GM18499 (cell line): ENCODE measurements around the gene TECPR2.

Experiments used
- ATAC-seq: cut with Tn5 transposase; IDR thresholded peaks from one replicate; pipeline ENCODE4 v1.9.1; 2021; ENCODE audit warnings: moderate number of reproducible peaks; ENCODE audit not compliant: insufficient read depth, unreplicated experiment

Gene TECPR2

DNA sequence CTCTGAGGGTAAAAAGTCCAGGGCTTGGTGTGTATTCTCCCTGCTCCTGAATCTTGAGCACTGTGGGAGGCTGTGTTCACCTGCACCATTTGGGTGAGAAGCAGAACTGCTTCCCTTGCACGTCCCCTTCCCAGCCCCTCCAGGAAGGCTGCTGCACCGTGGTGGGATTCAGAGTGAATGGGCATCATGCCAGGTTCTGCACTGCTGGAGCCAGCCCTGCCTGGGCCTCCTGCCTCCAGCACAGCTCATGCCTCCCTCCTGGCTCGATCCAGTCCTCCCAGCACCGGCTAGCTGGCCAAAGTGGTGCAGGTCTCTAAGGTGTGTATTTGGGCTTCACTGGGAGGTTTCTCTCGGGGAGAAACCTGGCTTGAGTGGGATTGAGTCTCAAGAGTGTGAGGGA lies 92.0 kb downstream of the TECPR2 start:
- no peak for ATAC-seq

GRCh38 chr14:102457509-102457908 lies 94.8 kb downstream of the TECPR2 start:
- no peak for ATAC-seq

GRCh38 chr14:102461490-102462338 lies 99.0 kb downstream of the TECPR2 start:
- ATAC-seq = no peak

GRCh38 chr14:102462391-102462790 lies 99.7 kb downstream of the TECPR2 start:
- no peak for ATAC-seq

DNA sequence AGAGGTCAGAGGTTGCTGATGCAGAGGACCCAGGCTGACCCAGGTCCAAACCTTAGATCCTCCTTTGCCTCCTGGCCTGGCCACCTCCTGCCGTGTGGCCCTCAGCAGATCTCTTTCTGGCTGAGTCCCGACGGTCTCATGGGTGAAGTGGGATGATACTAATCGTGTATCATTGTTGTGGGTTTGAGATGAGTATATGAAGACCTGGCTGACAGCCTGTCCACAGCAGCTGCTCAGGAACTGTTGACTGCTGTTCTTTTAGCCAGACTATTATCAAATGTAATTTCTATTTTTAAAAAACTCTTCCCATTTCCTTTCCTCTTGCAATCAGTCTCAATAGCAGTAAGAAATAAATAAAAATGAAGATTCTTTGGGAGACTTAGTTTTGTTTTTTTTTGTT lies 101.3 kb downstream of the TECPR2 start:
- ATAC-seq = no peak

GRCh38 chr14:102464846-102465341 lies 102.2 kb downstream of the TECPR2 start:
- ATAC-seq = no peak

GRCh38 chr14:102469261-102469660 lies 106.5 kb downstream of the TECPR2 start:
- ATAC-seq = no peak

DNA sequence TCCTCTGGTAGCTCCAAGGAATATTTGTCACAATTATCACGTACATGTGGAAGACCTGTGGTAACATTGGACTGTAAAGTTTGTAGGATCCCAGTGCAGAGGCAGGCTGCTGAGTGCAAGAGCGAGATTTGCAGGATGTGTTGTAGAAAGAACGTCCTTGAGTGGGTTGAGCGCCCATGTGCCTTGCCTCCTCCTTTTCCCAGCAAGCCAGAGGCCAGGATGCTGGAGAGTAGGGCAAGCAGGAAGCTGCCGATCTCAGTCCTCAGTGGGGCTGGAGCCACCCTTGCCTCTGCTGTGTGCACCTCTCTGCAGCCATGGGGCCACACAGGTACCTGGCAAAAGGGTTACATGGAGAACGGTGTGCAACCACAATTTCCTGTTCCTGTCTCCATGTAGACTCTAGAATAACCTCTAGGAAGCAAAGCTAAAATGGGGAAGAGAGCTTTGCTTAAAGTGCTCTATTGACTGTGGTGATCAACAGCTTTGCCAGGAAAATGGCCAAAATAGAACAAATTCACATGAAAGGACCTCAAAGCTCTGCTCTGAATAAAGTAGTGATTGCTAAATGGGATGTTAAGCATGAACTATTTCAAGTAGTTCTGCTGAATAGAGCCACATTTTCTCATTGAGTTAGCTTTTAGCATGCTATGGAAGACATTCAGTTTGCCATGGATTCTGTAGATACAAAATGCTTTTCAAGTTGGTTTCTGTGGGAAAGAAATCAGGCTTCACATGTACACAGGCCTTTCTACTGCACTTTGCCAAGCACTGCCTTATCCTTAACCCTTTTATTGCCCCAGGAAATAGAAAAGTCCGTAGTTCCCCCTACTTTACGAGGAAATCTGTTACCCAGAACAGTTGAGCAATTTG lies 109.4 kb downstream of the TECPR2 start:
- no peak for ATAC-seq

DNA sequence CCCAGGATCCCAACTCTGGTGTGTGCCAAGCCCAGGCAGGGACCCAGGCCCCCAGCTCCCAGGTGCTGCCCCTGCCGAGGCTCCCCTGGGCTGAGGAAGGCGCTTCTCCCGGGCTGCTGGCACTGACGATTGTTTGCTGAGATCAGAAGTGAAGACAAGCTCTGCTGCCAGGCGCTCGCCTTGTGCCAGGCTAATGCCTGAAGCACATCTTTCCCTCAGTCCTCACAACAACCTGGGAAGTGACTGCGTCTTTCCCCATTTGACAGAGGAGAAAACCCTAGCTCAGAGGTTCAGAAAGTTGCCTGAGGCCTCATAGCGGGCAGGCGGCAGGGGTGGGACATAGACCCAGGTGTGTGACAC lies 110.0 kb downstream of the TECPR2 start:
- ATAC-seq = no peak

DNA sequence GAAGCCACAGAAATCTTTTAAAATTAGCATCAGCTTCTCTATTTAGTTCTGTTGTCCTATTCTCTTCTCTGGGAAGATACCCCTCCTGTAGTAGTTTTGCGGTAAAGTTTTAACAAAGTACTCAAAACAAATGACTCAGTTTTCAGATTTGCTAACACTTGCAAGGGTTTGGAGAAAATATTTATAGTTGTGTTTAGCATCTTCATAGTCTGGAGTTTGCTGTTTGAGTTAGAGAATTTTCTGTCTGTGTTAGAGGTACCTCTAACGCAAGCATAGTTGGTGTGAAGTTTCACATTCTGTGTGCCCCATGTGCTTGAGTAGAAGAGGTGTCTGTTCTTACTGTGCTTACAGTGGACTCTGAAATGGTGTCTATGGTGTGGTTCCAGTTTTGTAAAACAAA lies 110.8 kb downstream of the TECPR2 start:
- no peak for ATAC-seq

GRCh38 chr14:102474934-102475333 lies 112.2 kb downstream of the TECPR2 start:
- no peak for ATAC-seq

DNA sequence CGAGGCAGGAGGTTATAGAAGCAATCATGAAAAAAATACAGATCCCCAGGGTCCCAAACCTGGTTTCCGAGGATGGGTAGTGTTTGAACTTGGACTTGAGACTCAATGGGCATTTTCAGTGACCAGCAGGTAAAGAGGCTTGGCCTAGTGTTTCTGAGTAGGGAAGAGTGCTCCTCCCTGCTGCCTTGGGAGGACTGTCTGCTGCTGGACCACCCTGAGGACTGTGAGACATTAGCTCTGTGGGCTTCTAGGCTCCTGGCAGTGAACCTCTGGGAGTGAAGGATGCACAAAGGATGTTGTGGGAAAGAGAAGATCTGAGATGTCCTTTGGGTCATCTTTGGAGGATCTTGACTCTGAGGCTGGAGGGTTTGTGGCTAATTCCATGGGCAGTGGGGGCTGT lies 116.4 kb downstream of the TECPR2 start:
- ATAC-seq = no peak

GRCh38 chr14:102479777-102480176 lies 117.0 kb downstream of the TECPR2 start:
- ATAC-seq = no peak

- no peak for ATAC-seq
Measured at GRCh38 chr14:102481371-102481770, 118.6 kb downstream of the TECPR2 start.

- no peak for ATAC-seq
Measured at GRCh38 chr14:102481791-102482238, 119.1 kb downstream of the TECPR2 start.

DNA sequence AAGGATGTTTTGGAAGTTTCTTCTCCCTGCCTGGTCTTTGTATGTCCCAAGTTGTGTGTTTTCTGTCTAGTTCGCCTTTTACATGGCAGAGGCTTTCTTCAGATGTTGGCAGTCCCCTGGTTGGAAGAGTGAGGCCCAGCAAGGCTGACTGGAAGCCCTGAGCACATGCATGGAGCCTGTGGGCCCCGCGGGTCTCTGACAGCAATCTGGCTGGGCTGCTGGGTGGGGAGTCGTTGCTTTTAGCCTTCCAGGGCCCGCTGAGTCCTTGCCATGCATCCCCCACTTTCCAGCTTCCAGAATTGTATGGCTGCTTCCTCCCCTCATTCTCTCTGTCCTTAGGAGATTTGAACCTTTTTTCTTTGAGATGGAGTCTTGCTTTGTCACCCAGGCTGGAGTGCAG lies 121.6 kb downstream of the TECPR2 start:
- no peak for ATAC-seq

DNA sequence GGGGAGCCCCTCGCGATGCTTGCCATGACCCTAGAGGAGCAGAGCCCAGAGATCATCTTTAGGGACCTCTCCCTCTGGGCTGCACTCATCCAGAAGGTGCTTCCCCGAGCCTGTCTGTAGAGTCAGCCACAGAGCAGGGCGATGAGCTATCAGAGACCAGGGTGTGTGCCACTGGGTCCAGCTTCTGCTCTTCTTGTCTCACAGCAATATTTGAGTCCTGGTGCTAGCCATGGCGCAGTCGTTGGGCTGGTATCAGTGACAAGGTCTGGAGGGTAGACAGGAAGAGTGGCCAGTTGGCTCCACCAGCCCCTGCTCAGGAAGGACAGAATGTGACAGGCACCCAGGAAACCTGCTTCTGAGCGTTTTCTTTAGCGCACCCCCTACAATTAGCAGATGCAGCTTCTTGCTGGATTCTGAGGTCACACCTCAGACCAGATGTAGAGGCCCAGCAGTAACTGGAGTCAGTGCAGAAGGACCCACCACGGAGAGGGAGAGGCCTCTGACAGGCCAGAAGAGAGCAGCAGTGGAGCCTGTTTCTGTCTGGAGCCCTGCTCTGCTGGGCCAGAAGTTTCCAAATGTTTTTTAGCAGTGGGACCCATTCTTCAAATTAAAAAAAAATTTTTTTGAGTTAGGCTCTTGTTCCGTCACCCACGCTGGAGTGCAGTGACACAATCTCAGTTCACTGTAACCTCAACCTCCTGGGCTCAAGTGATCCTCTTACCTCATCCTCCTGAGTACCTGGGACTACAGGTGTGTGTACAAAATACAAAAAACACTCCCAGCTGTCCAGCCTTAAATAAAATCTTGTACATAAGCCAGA lies 123.2 kb downstream of the TECPR2 start:
- ATAC-seq = no peak

DNA sequence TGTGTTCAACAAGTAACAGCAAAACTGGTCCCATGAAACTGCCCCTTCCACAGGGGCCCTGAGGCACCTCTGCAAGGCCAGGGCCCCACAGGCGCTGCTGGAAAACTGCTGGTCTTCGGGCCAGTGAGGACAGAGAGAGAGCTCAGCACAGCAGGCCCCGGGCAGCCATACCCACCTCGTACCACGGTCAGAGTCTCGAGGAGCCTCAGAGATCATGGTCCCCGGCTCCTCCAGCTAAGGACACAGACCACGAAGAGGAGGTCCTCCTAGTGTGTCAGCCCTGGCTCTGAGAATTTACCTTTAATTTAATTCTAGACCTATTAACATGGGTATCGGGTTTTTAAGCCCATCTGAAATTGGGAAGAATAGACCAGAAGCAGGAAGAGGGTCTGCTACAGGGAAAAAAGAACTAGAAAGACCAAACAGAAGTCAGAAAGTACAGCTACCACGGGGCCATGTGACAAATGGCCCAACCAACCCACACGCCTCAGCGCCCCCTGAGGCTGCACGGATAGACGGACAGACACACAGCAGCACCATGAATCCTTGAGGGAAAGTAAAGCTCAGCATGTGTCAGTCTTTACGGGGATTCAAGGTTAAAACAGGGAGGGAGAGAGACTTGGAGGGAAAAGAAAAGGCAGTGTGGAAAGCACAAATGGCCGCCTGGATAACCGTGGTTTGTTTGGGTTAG lies 123.9 kb downstream of the TECPR2 start:
- no peak for ATAC-seq

GRCh38 chr14:102487204-102487577 lies 124.5 kb downstream of the TECPR2 start:
- no peak for ATAC-seq

- no peak for ATAC-seq
Measured at GRCh38 chr14:102490456-102490855, 127.7 kb downstream of the TECPR2 start.
